Trophoblast cell (in vitro differentiated cells and primary cell): ENCODE measurements around the gene DCLK2.

Source experiments
- DNase-seq, 2 donors: peaks; one replicate each; pipeline ENCODE4 v3.0.0-alpha.2; 2016
- H2AFZ ChIP-seq: 2 replicates; pipeline ENCODE4 v1.6.1; 2013; ENCODE audit warnings: low read length, moderate library complexity, mild to moderate bottlenecking; ENCODE audit not compliant: insufficient read depth, poor library complexity
- H2AK5ac ChIP-seq: 2 replicates; pipeline ENCODE4 v1.6.1; 2013; ENCODE audit warnings: mild to moderate bottlenecking, low read length
- H2BK120ac ChIP-seq: 2 replicates; pipeline ENCODE4 v1.6.1; 2013; ENCODE audit warnings: low read length, mild to moderate bottlenecking, moderate library complexity; ENCODE audit not compliant: insufficient read depth, poor library complexity
- H2BK12ac ChIP-seq: 2 replicates; pipeline ENCODE4 v1.6.1; 2013; ENCODE audit warnings: mild to moderate bottlenecking, low read length, moderate library complexity
- H2BK5ac ChIP-seq: 2 replicates; pipeline ENCODE4 v1.6.1; 2013; ENCODE audit warnings: low read length, low read depth, moderate library complexity, mild to moderate bottlenecking; ENCODE audit not compliant: poor library complexity
- H3K14ac ChIP-seq: 2 replicates; pipeline ENCODE4 v1.6.1; 2013; ENCODE audit warnings: mild to moderate bottlenecking, low read length
- H3K18ac ChIP-seq: 2 replicates; pipeline ENCODE4 v1.6.1; 2013; ENCODE audit warnings: mild to moderate bottlenecking, low read length
- H3K23ac ChIP-seq: 2 replicates; pipeline ENCODE4 v1.6.1; 2013; ENCODE audit warnings: low read length
- H3K27ac ChIP-seq: 2 replicates; pipeline ENCODE4 v1.5.1; 2013; ENCODE audit warnings: low read depth, mild to moderate bottlenecking, inconsistent platforms, low read length, moderate library complexity
- H3K27me3 ChIP-seq: 2 replicates; pipeline ENCODE4 v1.6.1; 2013; ENCODE audit warnings: inconsistent platforms, mild to moderate bottlenecking, low read length, moderate library complexity; ENCODE audit not compliant: insufficient read depth
- H3K36me3 ChIP-seq, 2 experiments: 1 replicate in 1 of 2; 2 replicates in 1 of 2; pipeline ENCODE4 v1.6.1; 2013; ENCODE audit warnings: low read length in 2 of 2, mild to moderate bottlenecking in 2 of 2, moderate library complexity in 1 of 2; ENCODE audit not compliant: insufficient read depth in 2 of 2, control insufficient read depth in 1 of 2
- H3K4ac ChIP-seq: 2 replicates; pipeline ENCODE4 v1.6.1; 2013; ENCODE audit warnings: low read depth, mild to moderate bottlenecking, low read length, moderate library complexity
- H3K4me1 ChIP-seq, 2 experiments: 1 replicate in 1 of 2; 2 replicates in 1 of 2; pipeline ENCODE4 v1.6.1; 2013; ENCODE audit warnings: low read length in 2 of 2, mild to moderate bottlenecking in 2 of 2, moderate library complexity in 1 of 2; ENCODE audit not compliant: insufficient read depth in 2 of 2, control insufficient read depth in 1 of 2
- H3K4me2 ChIP-seq: 2 replicates; pipeline ENCODE4 v1.6.1; 2013; ENCODE audit warnings: inconsistent platforms, mild to moderate bottlenecking, low read length, moderate library complexity
- H3K4me3 ChIP-seq: 2 replicates; pipeline ENCODE4 v1.5.1; 2013; ENCODE audit warnings: mild to moderate bottlenecking, low read depth, low read length, inconsistent platforms
- H3K79me1 ChIP-seq: one replicate; pipeline ENCODE4 v1.6.1; 2013; ENCODE audit warnings: low read length
- H3K79me2 ChIP-seq: 2 replicates; pipeline ENCODE4 v1.6.1; 2013; ENCODE audit warnings: low read length, mild to moderate bottlenecking; ENCODE audit not compliant: control insufficient read depth, insufficient read depth, poor library complexity
- H3K9ac ChIP-seq: 2 replicates; pipeline ENCODE4 v1.6.1; 2013; ENCODE audit warnings: mild to moderate bottlenecking, low read length
- H3K9me3 ChIP-seq: 2 replicates; pipeline ENCODE4 v1.6.1; 2013; ENCODE audit warnings: low read depth, mild to moderate bottlenecking, control low read depth, inconsistent platforms, low read length; ENCODE audit not compliant: insufficient read depth
- H4K12ac ChIP-seq: 2 replicates; pipeline ENCODE4 v1.6.1; 2013; ENCODE audit warnings: low read depth, mild to moderate bottlenecking, low read length, moderate library complexity
- H4K8ac ChIP-seq: 2 replicates; pipeline ENCODE4 v1.6.1; 2013; ENCODE audit warnings: low read depth, mild to moderate bottlenecking, low read length, moderate library complexity
- H4K91ac ChIP-seq: one replicate; pipeline ENCODE4 v1.6.1; 2013; ENCODE audit warnings: low read depth, mild to moderate bottlenecking, low read length, moderate library complexity
- WGBS: extraction: QIAGEN DNeasy Blood & Tissue Kit; methylation state at CpG from one replicate; pipeline ENCODE4 v1.1.7; 2013; ENCODE audit warnings: missing lambda C conversion rate; ENCODE audit not compliant: insufficient read length, insufficient coverage; ENCODE audit errors: extremely low coverage; 5-methylcytosine and 5-hydroxymethylcytosine counted together

DCLK2 gene

DNA sequence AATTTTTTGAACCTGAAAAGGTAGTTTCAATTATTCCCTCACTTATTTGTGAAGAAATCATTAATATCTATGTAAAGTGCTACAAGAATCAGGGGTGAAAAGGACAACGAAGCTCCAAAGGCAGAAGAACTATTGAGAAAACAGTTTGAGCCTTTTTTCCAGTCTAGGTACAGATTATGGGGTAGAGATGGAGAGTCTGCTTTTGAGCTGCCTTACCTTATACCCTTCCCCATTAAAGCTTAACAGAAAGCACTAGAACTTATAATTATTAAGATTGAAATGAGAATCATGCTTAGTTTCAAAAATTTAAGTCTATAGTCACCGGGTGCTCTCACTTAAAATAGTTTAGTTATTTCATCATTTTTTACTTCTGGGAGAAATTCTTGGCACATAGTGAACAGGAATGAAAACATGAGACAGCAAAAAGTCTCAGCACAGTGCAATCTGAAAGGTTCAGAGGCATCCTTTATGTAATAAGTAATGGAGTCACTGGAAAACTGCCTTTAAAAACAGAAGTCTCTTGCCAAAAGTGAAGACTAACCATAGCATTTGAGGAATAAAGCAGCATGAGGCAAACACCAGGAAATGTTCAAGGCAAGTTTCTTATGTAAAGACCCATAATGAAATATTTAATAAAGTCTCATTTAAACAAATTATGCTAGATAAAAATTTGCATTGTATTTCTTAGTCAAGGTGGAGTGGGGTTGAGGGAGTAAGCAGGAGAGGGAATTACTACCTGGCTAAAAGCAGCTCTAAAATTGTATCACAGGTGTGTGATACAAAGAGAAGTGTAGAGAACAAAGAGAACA, 5.1 kb upstream of the DCLK2 start:
- Histone ChIP-seq H4K91ac (no peak overlapping the region), H3K9ac (no peak overlapping the region), H2BK12ac (no peak overlapping the region), H3K4me2 (no peak overlapping the region), H3K23ac (no peak overlapping the region), H3K4ac (no peak overlapping the region), H3K9me3 (no peaks in the 10 kb centered on the region), H3K27me3 (peaks cover 2% of the 10 kb centered on the region), H3K4me1 (peaks cover 0 to 2% of the 10 kb centered on the region in 2 experiments), H4K12ac (no peak overlapping the region), H3K79me2 (no peaks in the 10 kb centered on the region), H2BK120ac (no peak overlapping the region), H2BK5ac (no peak overlapping the region), H3K27ac (no peak overlapping the region), H3K4me3 (no peak overlapping the region), H3K14ac (no peak overlapping the region), H3K79me1 (no peaks in the 10 kb centered on the region), H4K8ac (no peak overlapping the region), H2AK5ac (no peak overlapping the region), H2AFZ (no peak overlapping the region), H3K18ac (no peak overlapping the region), H3K36me3 (no peaks in the 10 kb centered on the region)
- WGBS, result no CpG with 5 or more reads among the region's 2 CpGs
- DNase-seq, result peak in 1 of 2 donors; percentile 43

GRCh38 chr4:150074064-150074463, 4.2 kb upstream of the DCLK2 start:
- no peak overlapping the region for H2BK5ac ChIP-seq
- no CpG with 5 or more reads among the region's 2 CpGs for WGBS

DNA sequence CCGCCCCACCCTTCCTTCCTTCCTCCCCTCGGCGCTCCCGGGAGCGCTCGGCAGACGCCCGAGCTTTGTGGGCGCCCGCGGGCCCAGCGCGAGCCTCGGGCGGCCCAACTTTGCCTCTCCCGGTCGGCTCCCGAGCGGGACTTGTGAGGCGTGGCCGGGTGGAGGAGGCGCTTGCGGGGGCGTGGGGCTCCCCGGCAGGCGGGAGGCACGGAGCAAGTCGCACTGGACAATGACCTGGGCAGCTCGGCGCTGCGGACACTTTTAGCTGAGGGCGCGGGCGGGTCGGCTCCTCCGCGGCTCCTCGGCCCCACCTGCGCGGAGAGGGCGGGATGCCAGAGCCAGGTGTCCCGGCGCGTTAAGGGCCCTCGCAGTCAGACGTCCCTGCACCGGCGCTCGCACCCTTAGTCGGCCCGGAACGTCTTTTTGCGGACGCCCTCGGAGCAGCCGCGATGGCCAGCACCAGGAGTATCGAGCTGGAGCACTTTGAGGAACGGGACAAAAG, 385 bp downstream of the DCLK2 start:
- Histone ChIP-seq H2AFZ (peak overlapping the region; percentile 79), H4K8ac (no peak overlapping the region), H3K23ac (no peak overlapping the region), H3K79me1 (no peaks in the 10 kb centered on the region), H3K36me3 (no peaks in the 10 kb centered on the region), H4K91ac (no peak overlapping the region), H3K27me3 (peaks cover 24% of the 10 kb centered on the region), H3K4ac (no peak overlapping the region), H3K4me2 (peak overlapping the region; percentile 93), H3K27ac (no peak overlapping the region), H3K79me2 (no peaks in the 10 kb centered on the region), H2BK120ac (no peak overlapping the region), H3K9me3 (no peaks in the 10 kb centered on the region), H3K18ac (no peak overlapping the region), H2BK5ac (no peak overlapping the region), H2BK12ac (no peak overlapping the region), H2AK5ac (no peak overlapping the region), H3K4me1 (peaks cover 7 to 10% of the 10 kb centered on the region in 2 experiments), H3K14ac (no peak overlapping the region), H4K12ac (no peak overlapping the region), H3K9ac (no peak overlapping the region), H3K4me3 (peak overlapping the region; percentile 72)
- DNase-seq, result peak; percentile 23 to 52
- no CpG with 5 or more reads among the region's 59 CpGs for WGBS

More at GRCh38 chr4:150074064-150074463, 4.2 kb upstream of the DCLK2 start:
- Histone ChIP-seq H2BK120ac (no peak overlapping the region), H3K36me3 (no peaks in the 10 kb centered on the region), H3K27ac (no peak overlapping the region), H3K23ac (no peak overlapping the region), H3K9ac (no peak overlapping the region), H3K79me2 (no peaks in the 10 kb centered on the region), H2BK12ac (no peak overlapping the region), H3K14ac (no peak overlapping the region), H3K4me3 (no peak overlapping the region), H3K79me1 (no peaks in the 10 kb centered on the region), H4K8ac (no peak overlapping the region), H4K12ac (no peak overlapping the region), H3K4me1 (peaks cover 7% of the 10 kb centered on the region in 2 experiments), H3K27me3 (peaks cover 12% of the 10 kb centered on the region), H2AK5ac (no peak overlapping the region), H4K91ac (no peak overlapping the region), H2AFZ (no peak overlapping the region), H3K4me2 (no peak overlapping the region), H3K9me3 (no peaks in the 10 kb centered on the region), H3K4ac (no peak overlapping the region), H3K18ac (no peak overlapping the region)
- no peak for DNase-seq

GRCh38 chr4:150079081-150079581, 886 bp downstream of the DCLK2 start:
- Histone ChIP-seq H3K9ac (no peak overlapping the region), H3K79me2 (no peaks in the 10 kb centered on the region), H2AK5ac (no peak overlapping the region), H3K79me1 (no peaks in the 10 kb centered on the region), H3K4me2 (peak overlapping the region; percentile 93), H3K27ac (no peak overlapping the region), H3K9me3 (no peaks in the 10 kb centered on the region), H2BK5ac (no peak overlapping the region), H3K36me3 (no peaks in the 10 kb centered on the region), H3K23ac (no peak overlapping the region), H4K91ac (no peak overlapping the region), H3K18ac (no peak overlapping the region), H2AFZ (no peak overlapping the region), H4K12ac (no peak overlapping the region), H2BK120ac (no peak overlapping the region), H3K4me3 (peak overlapping the region; percentile 72), H4K8ac (no peak overlapping the region), H3K27me3 (peaks cover 24% of the 10 kb centered on the region), H3K14ac (no peak overlapping the region), H3K4ac (no peak overlapping the region), H2BK12ac (no peak overlapping the region), H3K4me1 (peaks cover 7 to 10% of the 10 kb centered on the region in 2 experiments)
- peak; percentile 20 to 47 for DNase-seq
- no CpG with 5 or more reads among the region's 47 CpGs for WGBS
